Mesendoderm (in vitro differentiated cells): ENCODE data around the gene XIRP1.

Experiments used
- DNase-seq: peaks from one replicate; pipeline ENCODE4 v3.0.0; 2013
- H2AK5ac ChIP-seq: 2 replicates; pipeline ENCODE4 v1.6.1; 2013; ENCODE audit warnings: low read length, inconsistent platforms
- H2BK120ac ChIP-seq: 2 replicates; pipeline ENCODE4 v1.6.1; 2013; ENCODE audit warnings: low read depth, mild to moderate bottlenecking, low read length, moderate library complexity, mixed read lengths
- H2BK15ac ChIP-seq: replicated peaks from 2 replicates; pipeline ENCODE4 v1.6.1; 2013; ENCODE audit warnings: low read depth, mild to moderate bottlenecking, moderate library complexity
- H2BK5ac ChIP-seq: 2 replicates; pipeline ENCODE4 v1.6.1; 2013; ENCODE audit warnings: low read length, inconsistent platforms
- H3K18ac ChIP-seq: 2 replicates; pipeline ENCODE4 v1.6.1; 2013; ENCODE audit warnings: mild to moderate bottlenecking, low read length, mixed read lengths
- H3K23ac ChIP-seq: one replicate; pipeline ENCODE4 v1.6.1; 2013; ENCODE audit warnings: low read length
- H3K27ac ChIP-seq: 2 replicates; pipeline ENCODE4 v1.5.1; 2013; ENCODE audit warnings: low read depth, mild to moderate bottlenecking, inconsistent platforms, low read length, moderate library complexity
- H3K27me3 ChIP-seq: 2 replicates; pipeline ENCODE4 v1.6.1; 2013; ENCODE audit warnings: low read length, control low read depth, mild to moderate bottlenecking, inconsistent platforms; ENCODE audit not compliant: insufficient read depth, poor library complexity
- H3K36me3 ChIP-seq: 2 replicates; pipeline ENCODE4 v1.6.1; 2013; ENCODE audit warnings: low read length, inconsistent platforms; ENCODE audit not compliant: control insufficient read depth, insufficient read depth
- H3K4ac ChIP-seq: one replicate; pipeline ENCODE4 v1.6.1; 2013; ENCODE audit warnings: low read depth, mild to moderate bottlenecking, low read length, moderate library complexity
- H3K4me1 ChIP-seq: 2 replicates; pipeline ENCODE4 v1.6.1; 2013; ENCODE audit warnings: low read depth, low read length, inconsistent platforms; ENCODE audit not compliant: control insufficient read depth
- H3K4me2 ChIP-seq: 2 replicates; pipeline ENCODE4 v1.6.1; 2013; ENCODE audit warnings: low read length
- H3K4me3 ChIP-seq: 2 replicates; pipeline ENCODE4 v1.5.1; 2013; ENCODE audit warnings: mild to moderate bottlenecking, low read length
- H3K56ac ChIP-seq: one replicate; pipeline ENCODE4 v1.6.1; 2013; ENCODE audit warnings: low read length
- H3K79me1 ChIP-seq: 2 replicates; pipeline ENCODE4 v1.6.1; 2013; ENCODE audit warnings: low read length, inconsistent platforms
- H3K79me2 ChIP-seq: 2 replicates; pipeline ENCODE4 v1.6.1; 2013; ENCODE audit warnings: mild to moderate bottlenecking, low read length; ENCODE audit not compliant: control insufficient read depth, insufficient read depth
- H3K9ac ChIP-seq: 2 replicates; pipeline ENCODE4 v1.6.1; 2013; ENCODE audit warnings: low read length, inconsistent platforms
- H4K5ac ChIP-seq: one replicate; pipeline ENCODE4 v1.6.1; 2013; ENCODE audit warnings: low read length
- H4K8ac ChIP-seq: one replicate; pipeline ENCODE4 v1.6.1; 2013; ENCODE audit warnings: low read depth, mild to moderate bottlenecking, control low read depth, low read length, moderate library complexity
- WGBS: extraction: QIAGEN DNeasy Blood & Tissue Kit; methylation state at CpG from one replicate; pipeline ENCODE4 v1.1.7; 2013; ENCODE audit warnings: low lambda C conversion rate, missing lambda C conversion rate; ENCODE audit not compliant: insufficient coverage; ENCODE audit errors: extremely low coverage; 5-methylcytosine and 5-hydroxymethylcytosine counted together

The XIRP1 gene

GRCh38 chr3:39140341-39140971 lies 51.9 kb downstream of the XIRP1 start:
- Histone ChIP-seq H2BK15ac (no peak overlapping the region), H2BK120ac (no peak overlapping the region), H3K36me3 (peaks cover 16% of the 10 kb centered on the region), H3K23ac (no peak overlapping the region), H3K27ac (no peak overlapping the region), H3K4me2 (no peak overlapping the region), H3K4me3 (no peak overlapping the region), H3K56ac (no peak overlapping the region), H3K4ac (no peak overlapping the region), H3K4me1 (no peaks in the 10 kb centered on the region), H2BK5ac (no peak overlapping the region), H4K8ac (no peak overlapping the region), H3K27me3 (no peaks in the 10 kb centered on the region), H3K79me2 (peaks cover 2% of the 10 kb centered on the region), H3K9ac (no peak overlapping the region), H3K18ac (no peak overlapping the region), H3K79me1 (peaks cover 11% of the 10 kb centered on the region), H4K5ac (no peak overlapping the region), H2AK5ac (no peak overlapping the region)
- DNase-seq, result no peak
- no CpG with 5 or more reads among the region's 2 CpGs for WGBS

- Histone ChIP-seq H3K79me2 (peaks cover 2% of the 10 kb centered on the region), H3K23ac (no peak overlapping the region), H3K18ac (no peak overlapping the region), H4K5ac (no peak overlapping the region), H4K8ac (no peak overlapping the region), H3K4me1 (no peaks in the 10 kb centered on the region), H3K9ac (no peak overlapping the region), H2BK120ac (no peak overlapping the region), H2BK15ac (no peak overlapping the region), H3K79me1 (peaks cover 11% of the 10 kb centered on the region), H2AK5ac (no peak overlapping the region), H3K4me2 (no peak overlapping the region), H3K27me3 (no peaks in the 10 kb centered on the region), H3K4ac (no peak overlapping the region), H3K56ac (no peak overlapping the region), H3K36me3 (peaks cover 16% of the 10 kb centered on the region), H3K27ac (no peak overlapping the region), H3K4me3 (no peak overlapping the region), H2BK5ac (no peak overlapping the region)
- DNase-seq, result no peak
- WGBS, result no CpG with 5 or more reads among the region's 2 CpGs
Measured at GRCh38 chr3:39139442-39139841, 53.0 kb downstream of the XIRP1 start.

GRCh38 chr3:39138804-39139415 lies 53.5 kb downstream of the XIRP1 start:
- peaks cover under 1% of the 10 kb centered on the region for H3K79me2 ChIP-seq
- H3K27ac ChIP-seq, result no peak overlapping the region
- no peak overlapping the region for H3K9ac ChIP-seq
- no peak overlapping the region for H3K18ac ChIP-seq
- H3K27me3 ChIP-seq, result no peaks in the 10 kb centered on the region
- WGBS, result no CpG with 5 or more reads among the region's 7 CpGs
- no peak overlapping the region for H2BK15ac ChIP-seq
- peaks cover 11% of the 10 kb centered on the region for H3K79me1 ChIP-seq
- no peak overlapping the region for H3K56ac ChIP-seq
- H3K4me3 ChIP-seq, result no peak overlapping the region
- no peak overlapping the region for H2AK5ac ChIP-seq
- H4K5ac ChIP-seq, result no peak overlapping the region
- no peak for DNase-seq
- H3K4me1 ChIP-seq, result no peaks in the 10 kb centered on the region
- no peak overlapping the region for H2BK120ac ChIP-seq
- H2BK5ac ChIP-seq, result no peak overlapping the region
- no peak overlapping the region for H4K8ac ChIP-seq
- no peak overlapping the region for H3K4me2 ChIP-seq
- H3K23ac ChIP-seq, result no peak overlapping the region
- H3K36me3 ChIP-seq, result peaks cover 15% of the 10 kb centered on the region
- no peak overlapping the region for H3K4ac ChIP-seq

GRCh38 chr3:39137991-39138803 lies 54.2 kb downstream of the XIRP1 start:
- H2BK5ac ChIP-seq, result no peak overlapping the region
- H3K18ac ChIP-seq, result no peak overlapping the region
- H3K4ac ChIP-seq, result no peak overlapping the region
- no peak overlapping the region for H2BK15ac ChIP-seq
- H3K27me3 ChIP-seq, result no peaks in the 10 kb centered on the region
- no peaks in the 10 kb centered on the region for H3K4me1 ChIP-seq
- no peak overlapping the region for H3K4me3 ChIP-seq
- no peaks in the 10 kb centered on the region for H3K79me2 ChIP-seq
- H3K9ac ChIP-seq, result no peak overlapping the region
- no CpG with 5 or more reads among the region's 10 CpGs for WGBS
- no peak overlapping the region for H3K23ac ChIP-seq
- H4K5ac ChIP-seq, result no peak overlapping the region
- peaks cover 7% of the 10 kb centered on the region for H3K79me1 ChIP-seq
- H3K4me2 ChIP-seq, result no peak overlapping the region
- DNase-seq, result no peak
- H3K56ac ChIP-seq, result no peak overlapping the region
- H3K27ac ChIP-seq, result no peak overlapping the region
- H2BK120ac ChIP-seq, result no peak overlapping the region
- no peak overlapping the region for H4K8ac ChIP-seq
- no peak overlapping the region for H2AK5ac ChIP-seq
- peaks cover 10% of the 10 kb centered on the region for H3K36me3 ChIP-seq

GRCh38 chr3:39137435-39137936 lies 54.9 kb downstream of the XIRP1 start:
- Histone ChIP-seq H4K8ac (no peak overlapping the region), H3K4me2 (no peak overlapping the region), H3K79me2 (no peaks in the 10 kb centered on the region), H3K9ac (no peak overlapping the region), H3K79me1 (peaks cover 6% of the 10 kb centered on the region), H2AK5ac (no peak overlapping the region), H3K23ac (no peak overlapping the region), H3K27me3 (no peaks in the 10 kb centered on the region), H3K27ac (no peak overlapping the region), H3K18ac (no peak overlapping the region), H3K4ac (no peak overlapping the region), H2BK5ac (no peak overlapping the region), H3K56ac (no peak overlapping the region), H4K5ac (no peak overlapping the region), H3K4me1 (no peaks in the 10 kb centered on the region), H2BK15ac (no peak overlapping the region), H2BK120ac (no peak overlapping the region), H3K36me3 (peaks cover 6% of the 10 kb centered on the region), H3K4me3 (no peak overlapping the region)
- no peak for DNase-seq
- no CpG with 5 or more reads among the region's 18 CpGs for WGBS
